ENCODE measurements around the gene TRIOBP.
"Not testable (repeated sequence)": the region's sequence is repeated elsewhere in the genome, so short reads cannot be mapped to it uniquely, and the experiment has no call there.

Gene TRIOBP

GRCh38 chr22:37672206-37672919, 24.5 kb upstream of the TRIOBP start:
- DNase-seq, result peak; percentile 28

- no peak for DNase-seq
These were observed 23.9 kb upstream of the TRIOBP start for GRCh38 chr22:37672920-37673455.

DNA sequence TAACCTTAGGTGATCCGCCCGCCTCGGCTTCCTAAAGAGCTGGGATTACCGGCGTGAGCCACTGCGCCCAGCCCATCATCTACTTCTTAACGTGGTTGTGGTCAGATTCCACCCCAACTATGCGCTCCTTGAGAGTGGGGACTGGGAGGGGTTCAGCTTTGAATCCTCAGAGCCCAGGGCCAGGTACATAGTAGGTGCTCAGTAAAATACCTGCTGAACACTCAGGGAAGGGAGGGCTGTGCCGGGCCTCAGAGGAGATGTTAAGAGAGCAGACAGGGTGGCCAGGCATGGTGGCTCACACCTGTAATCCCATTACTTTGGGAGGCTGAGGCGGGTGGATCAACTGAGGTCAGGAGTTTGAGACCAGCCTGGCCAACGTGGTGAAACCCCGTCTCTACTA, 22.6 kb upstream of the TRIOBP start:
- DNase-seq, result no peak

GRCh38 chr22:37674951-37675929, 21.6 kb upstream of the TRIOBP start, which contains the start of gene LGALS1:
Gene LGALS1 (plus strand): TSS chr22:37675636. CDS start chr22:37675703, 67 bp downstream.
- peak; percentile 73 for DNase-seq

GRCh38 chr22:37675930-37676735, 20.7 kb upstream of the TRIOBP start:
- peak; percentile 54 for DNase-seq

- DNase-seq, result peak; percentile 95
These were observed 19.9 kb upstream of the TRIOBP start for GRCh38 chr22:37676736-37677492.

DNA sequence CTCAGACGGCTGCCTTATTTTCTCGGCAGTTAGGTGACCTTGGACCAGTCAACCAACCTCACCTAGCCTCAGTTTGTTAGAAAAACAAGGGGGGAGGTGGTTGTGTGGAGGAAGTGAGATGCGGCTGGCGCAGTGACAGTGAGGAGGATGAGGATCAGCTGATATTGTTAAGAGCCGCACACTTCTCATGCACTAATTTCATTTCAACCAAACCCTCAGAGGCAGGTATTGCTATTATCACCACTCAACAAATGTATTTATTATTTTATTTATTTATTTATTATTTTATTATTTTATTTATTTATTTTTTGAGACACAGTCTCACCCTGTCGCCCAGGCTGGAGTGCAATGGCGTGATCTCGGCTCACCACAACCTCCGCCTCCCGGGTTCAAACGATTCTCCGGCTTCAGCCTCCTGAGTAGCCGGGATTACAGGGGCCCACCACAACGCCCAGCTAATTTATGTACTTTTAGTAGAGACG, 19.3 kb upstream of the TRIOBP start:
- no peak for DNase-seq

- DNase-seq, result no peak
These were observed 18.5 kb upstream of the TRIOBP start for GRCh38 chr22:37678372-37678771.

DNA sequence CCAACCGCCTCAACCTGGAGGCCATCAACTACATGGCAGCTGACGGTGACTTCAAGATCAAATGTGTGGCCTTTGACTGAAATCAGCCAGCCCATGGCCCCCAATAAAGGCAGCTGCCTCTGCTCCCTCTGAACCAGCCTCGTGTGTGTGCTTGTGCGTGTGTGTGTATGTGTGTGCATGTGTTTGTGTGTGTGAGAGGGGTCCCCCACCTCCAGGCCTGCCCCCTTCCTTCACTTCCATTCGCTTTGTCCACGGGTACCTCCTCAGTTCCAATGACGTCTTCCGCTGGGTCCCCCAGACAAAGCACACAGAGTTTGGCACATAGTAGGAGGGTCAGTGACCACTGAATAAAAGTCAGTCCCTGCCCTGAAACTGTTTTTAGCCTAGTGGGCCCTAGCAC, 17.2 kb upstream of the TRIOBP start:
- DNase-seq, result no peak

DNA sequence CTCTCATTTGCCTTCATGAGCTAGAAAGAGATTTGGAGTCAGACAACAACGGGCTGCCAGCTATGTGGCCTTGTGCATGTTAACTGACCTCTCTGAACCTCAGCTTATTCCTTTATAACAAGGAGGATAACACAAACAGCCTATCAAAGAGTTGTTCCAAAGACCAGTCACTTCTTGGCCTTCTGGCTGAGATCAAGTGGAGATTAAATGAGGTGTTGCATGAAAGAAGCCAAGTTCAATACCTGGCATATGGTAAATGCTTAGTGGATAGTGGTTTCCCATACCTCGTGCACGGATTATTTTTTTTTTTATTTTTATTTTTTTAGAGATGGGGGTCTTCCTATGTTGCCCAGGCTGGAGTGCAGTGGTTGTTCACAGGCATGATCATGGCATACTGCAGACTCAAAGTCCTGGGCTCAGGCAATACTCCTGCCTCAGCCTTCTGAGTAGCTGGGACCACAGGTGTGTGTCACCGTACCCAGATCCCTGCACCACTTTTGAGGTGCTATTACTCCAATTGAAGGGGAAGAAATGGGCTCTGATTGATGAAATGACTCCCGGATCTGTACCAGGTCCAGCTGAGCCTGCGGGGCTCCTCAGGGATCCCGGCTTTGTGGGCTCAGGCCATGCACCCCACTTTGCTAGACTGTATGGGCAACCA, 16.5 kb upstream of the TRIOBP start:
- no peak for DNase-seq

- DNase-seq, result no peak
These were observed 15.8 kb upstream of the TRIOBP start for GRCh38 chr22:37681001-37681424.

DNA sequence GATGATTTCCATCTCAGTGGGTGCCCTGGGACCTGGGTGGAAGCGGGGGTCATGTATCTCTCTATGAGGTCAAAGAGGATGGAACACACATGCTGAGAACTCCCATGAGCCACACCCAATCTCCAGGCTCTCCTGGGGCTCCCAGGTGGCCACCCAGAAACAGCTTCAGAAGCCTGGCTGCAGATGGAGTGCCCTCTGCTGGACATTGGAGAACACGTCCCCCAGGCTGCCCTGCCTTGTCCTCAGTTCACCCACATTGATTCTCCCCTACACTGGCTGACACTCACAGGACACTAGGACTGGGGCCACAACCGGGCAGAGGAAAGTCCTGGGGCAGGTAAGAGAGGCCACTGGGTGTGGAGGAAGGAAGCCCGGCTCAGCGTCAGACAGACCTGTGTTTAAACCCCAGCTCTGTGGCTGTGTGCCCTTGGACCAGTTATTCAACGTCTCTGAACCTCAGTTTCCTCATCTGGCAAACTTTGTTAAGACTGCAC, 15.2 kb upstream of the TRIOBP start:
- DNase-seq, result peak; percentile 82

- no peak for DNase-seq
These were observed 11.8 kb upstream of the TRIOBP start for GRCh38 chr22:37684803-37685615.

DNA sequence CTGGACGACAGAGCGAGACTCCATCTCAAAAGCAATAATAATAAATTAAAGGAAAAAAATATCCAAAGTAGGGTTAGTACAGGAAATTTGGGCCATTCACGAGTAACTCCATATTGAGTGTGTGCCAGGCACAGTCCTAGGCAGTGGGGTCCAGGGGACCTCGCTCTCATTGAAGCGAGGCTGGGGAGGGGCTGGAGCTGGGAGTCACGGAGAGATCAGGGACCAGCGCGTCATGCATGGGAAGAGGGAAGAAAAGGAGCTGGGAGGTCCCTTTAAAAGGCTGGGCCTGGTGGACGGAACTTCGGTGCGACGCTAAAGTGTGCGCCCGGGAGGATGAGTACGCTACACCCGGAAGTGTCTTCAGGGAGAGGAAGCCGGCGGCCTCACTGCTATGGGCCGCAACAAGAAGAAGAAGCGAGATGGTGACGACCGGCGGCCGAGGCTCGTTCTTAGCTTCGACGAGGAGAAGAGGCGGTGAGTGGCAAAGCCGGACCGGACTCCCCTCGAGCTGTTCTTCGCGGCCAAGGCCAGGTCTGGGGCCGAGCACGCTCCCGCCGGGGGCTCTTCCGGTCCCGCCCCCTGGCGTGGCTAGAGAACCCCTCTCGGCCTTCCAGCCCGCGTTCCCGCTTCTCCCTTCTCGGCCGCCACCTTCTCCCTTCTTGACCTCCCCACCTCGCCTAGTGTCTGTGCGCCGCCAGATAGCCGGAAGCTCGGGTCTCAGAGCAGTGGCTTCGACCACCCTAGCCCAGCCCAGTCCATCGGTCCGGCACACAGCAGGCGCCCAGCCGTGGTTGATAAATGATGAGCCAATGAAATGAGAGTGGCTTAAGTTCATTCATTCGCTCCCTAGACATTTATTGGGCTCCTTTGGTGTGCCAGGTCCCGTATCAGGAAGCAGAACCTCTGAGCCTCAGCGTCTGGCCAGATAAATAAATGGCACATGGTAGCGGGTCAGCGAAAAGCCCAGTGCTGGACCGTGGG, 10.6 kb upstream of the TRIOBP start, which contains the start of gene NOL12:
NOL12 (plus strand) TSS at position 342 of the 981 bp plus-strand sequence; CDS start at position 392, 50 bp downstream.
- DNase-seq, result peak; percentile 87

GRCh38 chr22:37690407-37690806, 6.4 kb upstream of the TRIOBP start:
- DNase-seq, result no peak

DNA sequence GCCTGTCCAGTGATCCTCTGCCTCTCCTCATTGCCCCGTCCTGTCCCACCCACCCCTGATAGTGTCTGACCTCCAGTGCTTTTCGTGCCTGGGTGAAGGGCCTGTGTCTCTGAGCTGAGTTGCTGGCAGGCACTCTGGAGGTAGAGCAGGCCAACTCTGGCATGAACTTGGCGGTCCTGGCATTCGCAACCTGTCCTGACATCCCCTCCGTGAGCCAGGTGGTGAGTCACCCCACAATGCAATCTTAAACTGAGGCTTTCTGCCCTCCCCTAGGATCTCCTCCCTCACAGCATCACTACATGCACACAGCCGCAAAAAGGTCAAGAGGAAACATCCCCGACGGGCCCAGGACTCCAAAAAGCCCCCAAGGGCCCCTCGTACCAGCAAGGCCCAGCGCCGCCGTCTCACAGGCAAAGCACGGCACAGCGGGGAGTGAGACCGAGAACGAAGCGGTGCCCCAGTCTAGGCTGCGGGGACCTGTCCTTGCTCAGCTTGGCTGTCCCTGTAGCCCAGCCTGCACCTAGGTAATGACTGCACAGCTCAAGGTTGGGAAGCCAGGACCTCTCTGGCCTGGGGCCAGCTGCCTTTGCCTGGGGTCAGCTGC, 5.8 kb upstream of the TRIOBP start:
- no peak for DNase-seq

DNA sequence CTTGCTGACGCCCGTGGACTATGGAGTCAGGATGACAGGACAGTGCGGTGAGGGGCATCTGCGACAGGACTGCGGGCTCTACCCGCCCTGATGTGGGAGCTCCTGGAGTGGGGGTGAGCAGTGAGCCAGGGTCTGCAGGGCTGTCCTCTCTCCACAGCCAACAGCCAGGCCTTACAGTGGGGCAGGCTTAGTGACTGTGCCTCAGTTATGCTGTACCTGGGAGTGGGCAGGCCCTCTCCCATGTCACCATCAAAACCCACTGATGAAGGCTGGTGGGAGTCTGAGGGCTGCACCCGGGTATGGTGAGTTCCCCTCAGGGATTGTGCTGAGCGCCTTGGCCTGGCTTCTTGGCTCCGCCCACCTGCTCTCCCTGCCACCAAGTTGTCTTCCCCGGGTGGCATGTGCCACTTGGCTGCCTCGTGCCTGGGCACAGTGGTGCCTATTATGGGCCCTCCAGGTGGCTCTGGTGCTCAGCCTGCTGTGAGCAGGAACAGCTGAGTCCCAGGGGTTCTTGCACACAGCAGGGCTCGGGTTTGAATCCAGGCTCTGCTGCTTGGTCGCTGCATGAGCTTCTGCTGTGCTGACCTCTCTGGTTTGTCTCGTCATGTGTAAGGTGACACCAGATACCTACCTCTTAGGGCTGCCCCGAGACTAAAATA, 4.1 kb upstream of the TRIOBP start:
- no peak for DNase-seq

GRCh38 chr22:37694131-37694530, 2.7 kb upstream of the TRIOBP start:
- DNase-seq, result not testable (repeated sequence)
